ENCODE data around the gene ATAD3C. TPM values are rescaled to one million over a fixed set of nuclear protein-coding genes. Genes with fewer than 3 reads are reported as not detected.
"Not testable (repeated sequence)": the region's sequence is repeated elsewhere in the genome, so short reads cannot be mapped to it uniquely, and the experiment has no call there.

ATAD3C gene
- total RNA-seq, 8 experiments from 2014 or later: 0.38 to 2.1 (median 0.64) TPM

- Histone ChIP-seq H3K27ac (peak overlapping the region; percentile 42 to 75), H3K4me1 (replicated peaks in 1 of 2) (peaks cover 10 to 18% of the 10 kb centered on the region in 2 donors), H3K4me3 (peak overlapping the region in 1 of 5 donors; percentile 2)
- 80 to 100% (median 94%) methylated on average over 1 to 5 of the region's 5 CpGs; no CpG with 5 or more reads in 3 of the 10 experiments for WGBS, 10 experiments
- ATAC-seq (replicated peaks in 6 of 8); in situ Hi-C loops (cut with MboI; ENCODE audit: low pct_unique_long_range_greater_than_20kb in 2 of 9, low sequenced_read_pairs in 9 of 9, unreplicated experiment in 9 of 9): not testable (repeated sequence)
These were observed 56.3 kb downstream of the ATAD3C start for GRCh38 chr1:1505801-1506200.

- Histone ChIP-seq H3K4me3 (no peak overlapping the region), H3K4me1 (replicated peaks in 1 of 2) (peaks cover 13 to 22% of the 10 kb centered on the region in 2 donors), H3K27ac (no peak overlapping the region)
- WGBS, 10 experiments: 60 to 92% (median 88%) methylated on average over 1 to 4 of the region's 4 CpGs
- no peak for ATAC-seq (replicated peaks in 6 of 8)
- in situ Hi-C loops (cut with MboI; ENCODE audit: low pct_unique_long_range_greater_than_20kb in 2 of 9, low sequenced_read_pairs in 9 of 9, unreplicated experiment in 9 of 9): no loop called here
These were observed 57.8 kb downstream of the ATAD3C start for GRCh38 chr1:1507305-1507704.

DNA sequence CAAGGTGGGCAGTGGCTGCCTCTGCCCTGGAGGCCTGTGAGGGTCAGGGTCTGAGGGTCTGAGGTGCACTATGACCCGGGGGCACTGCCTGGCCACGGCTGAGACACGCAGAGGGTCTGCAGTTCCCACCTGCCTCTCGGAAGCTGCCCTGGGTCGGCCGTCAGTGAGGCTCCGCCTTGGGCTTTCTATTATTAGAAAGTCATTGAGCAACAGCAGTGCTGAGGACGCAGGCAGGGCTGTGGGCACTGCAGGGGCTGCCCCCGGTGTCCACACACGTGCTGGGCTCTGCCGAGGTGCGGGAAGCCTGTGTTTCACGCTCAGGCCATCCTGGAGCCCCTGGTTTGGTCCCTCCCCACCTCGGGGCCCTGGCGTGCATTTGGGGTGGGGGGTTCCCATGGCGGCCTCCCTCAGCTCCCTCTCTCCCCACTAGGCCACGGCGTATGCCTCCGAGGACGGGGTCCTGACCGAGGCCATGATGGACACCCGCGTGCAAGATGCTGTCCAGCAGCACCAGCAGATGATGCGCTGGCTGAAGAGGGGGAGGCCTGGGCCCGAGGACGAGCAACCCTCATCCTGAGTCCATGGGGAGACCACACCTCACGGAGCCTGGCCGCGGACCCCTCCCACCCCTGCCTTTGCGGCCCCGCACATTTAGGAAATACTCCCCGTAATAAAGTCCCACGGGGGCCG, 59.4 kb downstream of the ATAD3C start:
- in situ Hi-C loops (cut with MboI; ENCODE audit: low pct_unique_long_range_greater_than_20kb in 2 of 9, low sequenced_read_pairs in 9 of 9, unreplicated experiment in 9 of 9); ATAC-seq (replicated peaks in 6 of 8): not testable (repeated sequence)

DNA sequence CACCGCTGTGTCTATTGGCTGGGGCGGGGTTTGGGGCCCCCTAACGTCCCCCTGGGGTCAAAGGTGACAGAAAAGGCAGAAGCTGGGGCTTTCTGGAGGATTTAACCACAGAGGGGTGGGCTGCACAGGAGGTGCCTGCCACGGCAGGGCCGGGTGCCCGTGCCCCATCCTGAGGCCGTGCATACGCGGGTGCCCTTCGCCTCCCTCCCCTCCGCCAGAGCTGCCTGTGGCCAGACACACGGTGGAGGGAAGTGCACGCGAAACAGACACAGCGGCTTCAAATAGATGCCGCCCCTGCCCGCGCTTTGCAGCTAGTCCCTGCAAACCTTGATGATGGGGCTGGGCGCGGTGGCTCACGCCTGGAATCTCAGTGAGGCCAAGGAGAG, 60.0 kb downstream of the ATAD3C start:
- H3K4me1 ChIP-seq (replicated peaks in 1 of 2): peaks cover 14 to 20% of the 10 kb centered on the region in 2 donors
- H3K4me3 ChIP-seq; H3K27ac ChIP-seq; in situ Hi-C loops (cut with MboI; ENCODE audit: low pct_unique_long_range_greater_than_20kb in 2 of 9, low sequenced_read_pairs in 9 of 9, unreplicated experiment in 9 of 9); ATAC-seq (replicated peaks in 6 of 8): not testable (repeated sequence)
- WGBS, 10 experiments: 90 to 100% methylated on average over 1 to 2 of the region's 21 CpGs; no CpG with 5 or more reads in 8 of the 10 experiments

More for the DNA sequence above, 59.4 kb downstream of the ATAD3C start:
- H3K4me1 ChIP-seq (replicated peaks in 1 of 2): peaks cover 14 to 22% of the 10 kb centered on the region in 2 donors
- H3K4me3 ChIP-seq, H3K27ac ChIP-seq: not testable (repeated sequence)
- WGBS, 10 experiments: no CpG with 5 or more reads among the region's 34 CpGs

GRCh38 chr1:1510912-1511532, 61.5 kb downstream of the ATAD3C start:
- Histone ChIP-seq H3K27ac (peak overlapping the region; percentile 83 to 92), H3K4me3 (peak overlapping the region; percentile 57 to 73 (median 68)), H3K4me1 (replicated peaks in 1 of 2) (peaks cover 8 to 9% of the 10 kb centered on the region in 2 donors)
- WGBS, 10 experiments: 0 to 36% (median 21%) methylated on average over 2 to 16 of the region's 17 CpGs; no CpG with 5 or more reads in 2 of the 10 experiments
- no peak for ATAC-seq (replicated peaks in 6 of 8)
- in situ Hi-C loops (cut with MboI; ENCODE audit: low pct_unique_long_range_greater_than_20kb in 2 of 9, low sequenced_read_pairs in 9 of 9, unreplicated experiment in 9 of 9): no loop called here

- peaks cover 7 to 8% of the 10 kb centered on the region in 2 donors for H3K4me1 ChIP-seq (replicated peaks in 1 of 2)
- peak; percentile 85 to 94 (median 89) for ATAC-seq (replicated peaks in 6 of 8)
- peak within 1 kb of the TSS; percentile 57 to 73 (median 68) for H3K4me3 ChIP-seq
- in situ Hi-C loops (cut with MboI; ENCODE audit: low pct_unique_long_range_greater_than_20kb in 2 of 9, low sequenced_read_pairs in 9 of 9, unreplicated experiment in 9 of 9): no loop called here
- 0 to 1% (median 0%) methylated on average over 4 to 17 of the region's 99 CpGs; no CpG with 5 or more reads in 5 of the 10 experiments for WGBS, 10 experiments
- H3K27ac ChIP-seq: peak within 1 kb of the TSS; percentile 83 to 92
These were observed 62.2 kb downstream of the ATAD3C start, which contains the start of gene ATAD3A for GRCh38 chr1:1511533-1512285. ATAD3A (plus strand) TSS chr1:1512162; CDS start chr1:1512269, 107 bp downstream.

- peak overlapping the region in 1 of 2 donors; percentile 76 for H3K27ac ChIP-seq
- in situ Hi-C loops (cut with MboI; ENCODE audit: low pct_unique_long_range_greater_than_20kb in 2 of 9, low sequenced_read_pairs in 9 of 9, unreplicated experiment in 9 of 9); H3K4me1 ChIP-seq (replicated peaks in 1 of 2): not testable (repeated sequence)
- ATAC-seq (replicated peaks in 6 of 8): peak; percentile 3 to 41 (median 12)
- no CpG with 5 or more reads among the region's 52 CpGs for WGBS, 10 experiments
- H3K4me3 ChIP-seq: peak overlapping the region; percentile 57 to 73 (median 68)
These were observed 62.9 kb downstream of the ATAD3C start for GRCh38 chr1:1512425-1512824.

GRCh38 chr1:1513675-1514074, 64.2 kb downstream of the ATAD3C start:
- in situ Hi-C loops (cut with MboI; ENCODE audit: low pct_unique_long_range_greater_than_20kb in 2 of 9, low sequenced_read_pairs in 9 of 9, unreplicated experiment in 9 of 9); ATAC-seq (replicated peaks in 6 of 8); H3K4me1 ChIP-seq (replicated peaks in 1 of 2); H3K27ac ChIP-seq: not testable (repeated sequence)
- 83% methylated on average over 6 of the region's 18 CpGs; no CpG with 5 or more reads in 9 of the 10 experiments for WGBS, 10 experiments
- peak overlapping the region in 3 of 5 donors; percentile 2 to 24 (median 12) for H3K4me3 ChIP-seq

- H3K4me3 ChIP-seq; in situ Hi-C loops (cut with MboI; ENCODE audit: low pct_unique_long_range_greater_than_20kb in 2 of 9, low sequenced_read_pairs in 9 of 9, unreplicated experiment in 9 of 9); H3K4me1 ChIP-seq (replicated peaks in 1 of 2); H3K27ac ChIP-seq; ATAC-seq (replicated peaks in 6 of 8): not testable (repeated sequence)
- 61 to 80% methylated on average over 2 to 5 of the region's 16 CpGs; no CpG with 5 or more reads in 8 of the 10 experiments for WGBS, 10 experiments
These were observed 64.9 kb downstream of the ATAD3C start for GRCh38 chr1:1514376-1514775.

DNA sequence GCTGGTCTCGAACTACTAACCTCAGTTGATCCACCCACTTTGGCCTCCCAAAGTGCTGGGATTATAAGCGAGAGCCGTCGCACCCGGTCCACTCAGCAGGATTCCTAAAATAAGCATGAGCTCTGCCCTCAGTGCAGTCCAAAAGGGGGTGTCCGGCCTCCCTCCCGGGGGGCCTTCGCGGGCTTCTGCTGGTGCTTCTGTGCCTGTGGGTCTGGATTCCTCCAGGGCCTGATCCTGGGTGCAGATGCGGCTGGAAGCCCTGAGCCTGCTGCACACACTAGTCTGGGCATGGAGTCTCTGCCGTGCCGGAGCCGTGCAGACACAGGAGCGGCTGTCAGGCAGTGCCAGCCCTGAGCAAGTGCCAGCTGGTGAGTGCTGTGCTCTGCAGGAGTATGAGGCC, 67.4 kb downstream of the ATAD3C start:
- H3K4me1 ChIP-seq (replicated peaks in 1 of 2); H3K4me3 ChIP-seq; H3K27ac ChIP-seq; ATAC-seq (replicated peaks in 6 of 8); in situ Hi-C loops (cut with MboI; ENCODE audit: low pct_unique_long_range_greater_than_20kb in 2 of 9, low sequenced_read_pairs in 9 of 9, unreplicated experiment in 9 of 9): not testable (repeated sequence)
- 97 to 100% (median 100%) methylated on average over 2 to 9 of the region's 14 CpGs; no CpG with 5 or more reads in 6 of the 10 experiments for WGBS, 10 experiments

DNA sequence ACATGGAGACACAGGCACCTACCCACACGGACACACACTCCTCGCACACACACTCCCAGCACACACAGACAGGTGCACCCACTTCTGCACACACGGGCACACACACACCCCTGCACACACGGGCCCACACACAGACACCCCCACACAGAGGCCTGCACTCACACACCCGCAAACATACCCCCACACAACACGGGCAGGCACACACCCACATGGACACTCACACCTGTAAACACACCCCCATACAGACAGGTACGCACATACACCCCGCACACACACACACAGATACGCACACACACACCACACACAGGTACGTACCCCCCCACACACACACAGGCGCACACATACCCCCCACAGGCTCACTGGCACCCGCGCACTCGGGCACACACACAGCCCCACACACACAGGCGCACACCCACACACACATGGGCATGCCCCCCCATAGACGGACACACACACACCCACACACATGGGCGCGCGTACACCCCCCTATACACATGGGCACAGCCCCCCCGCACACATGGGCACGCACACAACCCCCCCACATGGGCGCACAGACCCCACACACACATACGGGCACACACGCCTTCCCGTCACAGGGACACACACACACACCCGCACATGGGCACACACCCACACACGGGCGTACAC, 68.6 kb downstream of the ATAD3C start:
- peak in 3 of 8 experiments; percentile 7 to 12 (median 11) for ATAC-seq (replicated peaks in 6 of 8)
- Histone ChIP-seq H3K27ac (no peak overlapping the region), H3K4me3 (no peak overlapping the region), H3K4me1 (replicated peaks in 1 of 2) (no peaks in the 10 kb centered on the region)
- 80 to 100% (median 100%) methylated on average over 1 to 3 of the region's 28 CpGs; no CpG with 5 or more reads in 7 of the 10 experiments for WGBS, 10 experiments
- in situ Hi-C loops (cut with MboI; ENCODE audit: low pct_unique_long_range_greater_than_20kb in 2 of 9, low sequenced_read_pairs in 9 of 9, unreplicated experiment in 9 of 9): no loop called here

GRCh38 chr1:1518621-1519007, 69.1 kb downstream of the ATAD3C start:
- in situ Hi-C loops (cut with MboI; ENCODE audit: low pct_unique_long_range_greater_than_20kb in 2 of 9, low sequenced_read_pairs in 9 of 9, unreplicated experiment in 9 of 9); ATAC-seq (replicated peaks in 6 of 8): not testable (repeated sequence)

More at GRCh38 chr1:1518621-1519007, 69.1 kb downstream of the ATAD3C start:
- not testable (repeated sequence) for H3K27ac ChIP-seq; H3K4me3 ChIP-seq; H3K4me1 ChIP-seq (replicated peaks in 1 of 2)
- 100% methylated on average over 1 of the region's 19 CpGs; no CpG with 5 or more reads in 9 of the 10 experiments for WGBS, 10 experiments

Measured in motor neuron (in vitro differentiated cells).